MM.1S (cell line): ENCODE measurements around the gene FOXN4.

ENCODE experiments used
- DNase-seq: peaks from one replicate; pipeline ENCODE4 v3.0.0-alpha.2; 2015
- H2AFZ ChIP-seq: fragments of 300-600 bp; sonication (generic); 2 replicates; pipeline ENCODE4 v1.6.0; 2016; ENCODE audit warnings: antibody characterized with exemption, low read length
- H3F3A ChIP-seq: fragments of 300-600 bp; sonication (generic); 2 replicates; pipeline ENCODE4 v1.6.1; 2016; ENCODE audit warnings: mild to moderate bottlenecking, antibody characterized with exemption, low read length, moderate library complexity, mixed read lengths; ENCODE audit not compliant: insufficient read depth
- H3K27ac ChIP-seq: fragments of 300-600 bp; sonication (generic); 2 replicates; pipeline ENCODE4 v1.5.1; 2016; ENCODE audit warnings: mild to moderate bottlenecking, low read length
- H3K27me3 ChIP-seq: fragments of 300-600 bp; sonication (generic); replicated peaks from 2 replicates; pipeline ENCODE4 v1.6.0; 2016; ENCODE audit warnings: low read length; ENCODE audit not compliant: insufficient read depth
- H3K36me3 ChIP-seq: fragments of 300-600 bp; sonication (generic); replicated peaks from 2 replicates; pipeline ENCODE4 v1.6.1; 2016; ENCODE audit warnings: mild to moderate bottlenecking, low read length, mixed read lengths; ENCODE audit not compliant: insufficient read depth
- H3K4me1 ChIP-seq: fragments of 300-600 bp; sonication (generic); 2 replicates; pipeline ENCODE4 v1.6.1; 2016; ENCODE audit warnings: low read length, mixed read lengths
- H3K4me2 ChIP-seq: fragments of 300-600 bp; sonication (generic); 2 replicates; pipeline ENCODE4 v1.6.0; 2016; ENCODE audit warnings: low read depth, low read length
- H3K4me3 ChIP-seq: fragments of 300-600 bp; sonication (generic); 2 replicates; pipeline ENCODE4 v1.5.1; 2016; ENCODE audit warnings: low read length, mixed read lengths
- H3K79me2 ChIP-seq: fragments of 300-600 bp; sonication (generic); 2 replicates; pipeline ENCODE4 v1.6.1; 2016; ENCODE audit warnings: mixed run types, low read length, mixed read lengths
- H3K9ac ChIP-seq: fragments of 300-600 bp; sonication (generic); 2 replicates; pipeline ENCODE4 v1.6.1; 2016; ENCODE audit warnings: low read length, mixed read lengths
- H3K9me2 ChIP-seq: fragments of 300-600 bp; sonication (generic); replicated peaks from 2 replicates; pipeline ENCODE4 v1.6.1; 2016; ENCODE audit warnings: mild to moderate bottlenecking, low read length, mixed read lengths; ENCODE audit not compliant: insufficient read depth
- H3K9me3 ChIP-seq: fragments of 300-600 bp; sonication (generic); replicated peaks from 2 replicates; pipeline ENCODE4 v1.6.1; 2016; ENCODE audit warnings: mild to moderate bottlenecking, low read length, mixed read lengths; ENCODE audit not compliant: insufficient read depth
- H4K20me1 ChIP-seq: fragments of 300-600 bp; sonication (generic); 2 replicates; pipeline ENCODE4 v1.6.1; 2016; ENCODE audit warnings: mild to moderate bottlenecking, low read length, moderate library complexity, mixed read lengths; ENCODE audit not compliant: insufficient read depth
- CTCF ChIP-seq: fragments of 300-600 bp; sonication (generic); IDR thresholded peaks from 2 replicates; pipeline ENCODE4 v1.5.1; 2016; ENCODE audit warnings: antibody characterized with exemption, low read length, mixed read lengths
- EZH2 ChIP-seq: fragments of 300-600 bp; sonication (generic); optimal IDR thresholded peaks from 2 replicates; pipeline ENCODE3; 2017; ENCODE audit warnings: low read depth, mild to moderate bottlenecking, antibody characterized with exemption, low read length, mixed read lengths
- EZH2phosphoT487 ChIP-seq: fragments of 300-600 bp; sonication (generic); IDR thresholded peaks from 2 replicates; pipeline ENCODE4 v1.6.1; 2018; ENCODE audit warnings: antibody characterized with exemption, low read length

Gene FOXN4

DNA sequence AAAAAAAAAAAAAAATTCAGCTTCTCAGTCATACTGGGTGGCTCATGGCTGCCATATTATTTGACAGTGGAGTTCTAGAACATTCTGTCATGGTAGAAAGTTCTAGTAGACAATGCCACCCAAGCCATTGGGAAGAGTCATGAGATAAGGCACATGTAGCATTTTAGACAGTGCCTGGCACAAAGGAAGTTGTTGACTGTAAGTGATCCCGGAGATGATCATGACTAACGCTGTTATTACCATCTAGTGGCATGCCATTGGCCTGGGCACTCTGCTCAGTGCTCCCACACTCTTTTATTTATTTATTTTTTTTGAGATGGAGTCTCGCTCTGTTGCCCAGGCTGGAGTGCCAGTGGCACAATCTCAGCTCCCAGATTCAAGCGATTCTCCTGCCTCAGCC lies 80.4 kb downstream of the FOXN4 start:
- Histone ChIP-seq H4K20me1 (no peaks in the 10 kb centered on the region), H3K4me2 (no peak overlapping the region), H3K27me3 (no peaks in the 10 kb centered on the region), H2AFZ (no peak overlapping the region), H3K27ac (no peak overlapping the region), H3K9ac (no peak overlapping the region), H3K9me2 (no peaks in the 10 kb centered on the region), H3K4me1 (no peaks in the 10 kb centered on the region), H3K79me2 (no peaks in the 10 kb centered on the region), H3K9me3 (no peaks in the 10 kb centered on the region), H3K4me3 (no peak overlapping the region), H3F3A (no peaks in the 10 kb centered on the region), H3K36me3 (no peaks in the 10 kb centered on the region)
- DNase-seq, result no peak
- TF ChIP-seq EZH2 (no peak), CTCF (no peak), EZH2phosphoT487 (no peak)
